GM18499 (cell line): ENCODE data around the gene PGBD1.
"Not testable (repeated sequence)": the region's sequence is repeated elsewhere in the genome, so short reads cannot be mapped to it uniquely, and the experiment has no call there.

Source experiments
- ATAC-seq: cut with Tn5 transposase; IDR thresholded peaks from one replicate; pipeline ENCODE4 v1.9.1; 2021; ENCODE audit warnings: moderate number of reproducible peaks; ENCODE audit not compliant: insufficient read depth, unreplicated experiment

The PGBD1 gene

DNA sequence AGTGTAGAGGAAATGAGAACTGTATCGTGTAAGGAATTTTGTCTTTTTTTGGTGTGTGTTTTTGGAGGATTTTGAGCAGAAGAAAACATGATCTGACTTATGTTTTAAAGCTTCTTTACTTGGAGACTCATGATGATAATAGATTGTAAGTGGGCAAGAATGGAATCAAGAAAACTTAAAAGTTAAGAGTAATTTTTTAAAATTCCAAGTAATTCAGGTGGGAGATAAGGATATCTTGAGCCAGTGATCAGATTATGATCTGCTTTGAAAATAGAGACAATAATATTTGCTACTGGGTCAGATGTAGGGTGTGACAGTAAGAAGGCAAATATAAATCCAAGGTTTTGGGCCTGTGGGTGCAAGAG is 13.7 kb upstream of the PGBD1 start:
- ATAC-seq, result no peak

DNA sequence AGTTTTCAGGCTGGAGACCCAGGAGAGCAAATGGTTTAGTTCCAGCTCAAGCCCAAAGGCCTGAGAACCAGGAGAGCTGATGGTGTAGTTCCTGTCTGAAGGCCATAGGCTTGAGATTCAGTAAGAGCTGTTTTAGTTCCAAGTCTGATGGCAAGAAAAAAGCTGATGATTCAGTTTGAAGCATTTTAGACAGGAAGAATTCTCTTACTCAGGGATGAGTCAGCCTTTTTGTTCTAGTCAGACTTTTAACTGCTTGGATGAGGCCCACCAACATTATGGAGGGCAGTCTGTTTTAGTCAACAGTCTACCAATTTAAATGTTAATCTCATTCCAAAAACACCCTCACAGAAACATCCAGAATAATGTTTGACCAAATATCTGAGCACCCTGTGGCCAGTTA is 11.9 kb upstream of the PGBD1 start:
- no peak for ATAC-seq

DNA sequence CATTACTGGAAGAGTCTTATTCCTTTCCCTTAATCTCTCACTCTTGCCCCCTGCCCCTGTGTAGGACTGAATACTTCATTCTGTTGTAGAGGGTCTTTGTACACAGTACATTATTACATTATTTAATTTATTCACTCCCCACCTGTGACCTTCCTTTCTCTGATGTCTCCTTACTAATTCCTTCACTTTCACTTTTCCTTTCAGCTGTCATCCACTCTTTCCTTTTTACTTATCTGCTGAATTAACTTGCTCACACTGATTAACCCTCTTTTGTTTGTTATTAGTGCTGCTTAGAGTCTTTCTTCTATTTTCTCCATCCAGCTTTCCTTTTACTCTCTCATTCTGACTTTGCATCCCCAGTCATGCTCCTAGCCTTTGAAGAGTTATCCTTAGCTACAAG is 6.5 kb upstream of the PGBD1 start:
- no peak for ATAC-seq

DNA sequence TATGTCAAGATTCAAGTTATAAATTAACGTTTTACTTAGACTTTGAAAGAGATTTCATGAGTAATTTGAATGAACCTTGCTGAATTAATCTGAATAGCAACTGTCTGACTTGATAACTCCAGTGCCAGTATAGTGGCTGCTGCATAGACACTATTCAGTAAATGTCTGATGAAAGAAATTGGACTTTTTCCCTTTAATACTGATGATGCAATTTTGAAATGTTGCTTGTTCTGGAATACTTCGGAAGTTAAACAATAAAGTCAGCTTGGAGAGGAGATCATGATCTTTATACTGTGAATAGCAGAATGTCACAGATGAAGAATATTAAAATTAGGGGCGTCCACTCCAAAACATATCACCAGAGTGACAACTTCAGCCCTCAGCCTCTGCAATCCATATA is 3.6 kb upstream of the PGBD1 start:
- no peak for ATAC-seq

DNA sequence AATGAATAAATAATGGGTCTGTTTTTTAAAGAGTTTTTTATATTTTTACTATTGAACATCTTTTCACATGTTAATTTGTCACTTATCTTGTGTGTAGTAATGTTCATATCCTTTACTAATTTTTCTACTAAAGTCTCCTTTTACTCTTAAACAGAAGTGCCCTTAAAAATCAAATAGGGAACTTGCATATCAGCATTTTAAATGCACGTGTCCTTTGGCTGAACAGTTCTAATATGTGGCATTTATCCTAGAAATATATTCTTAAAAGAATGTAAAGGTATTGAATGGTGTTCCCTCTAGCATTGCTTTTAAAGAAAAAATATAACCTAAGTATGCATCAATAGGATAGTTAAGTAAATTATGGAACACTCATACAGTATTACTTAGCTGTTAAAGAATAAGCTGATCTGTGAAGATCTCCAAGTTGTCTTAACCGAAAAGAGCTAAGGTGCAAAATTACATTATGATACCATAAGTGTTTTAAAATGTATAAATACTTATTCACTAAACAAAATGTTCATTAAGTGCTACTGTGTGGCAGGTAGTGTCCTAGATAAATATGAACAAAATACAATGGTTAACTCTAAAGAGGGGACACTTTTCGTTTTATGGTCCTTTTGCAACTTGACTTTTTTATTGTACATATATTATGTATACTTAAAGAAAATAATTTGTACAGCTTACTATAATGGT is 631 bp upstream of the PGBD1 start:
- ATAC-seq, result no peak

DNA sequence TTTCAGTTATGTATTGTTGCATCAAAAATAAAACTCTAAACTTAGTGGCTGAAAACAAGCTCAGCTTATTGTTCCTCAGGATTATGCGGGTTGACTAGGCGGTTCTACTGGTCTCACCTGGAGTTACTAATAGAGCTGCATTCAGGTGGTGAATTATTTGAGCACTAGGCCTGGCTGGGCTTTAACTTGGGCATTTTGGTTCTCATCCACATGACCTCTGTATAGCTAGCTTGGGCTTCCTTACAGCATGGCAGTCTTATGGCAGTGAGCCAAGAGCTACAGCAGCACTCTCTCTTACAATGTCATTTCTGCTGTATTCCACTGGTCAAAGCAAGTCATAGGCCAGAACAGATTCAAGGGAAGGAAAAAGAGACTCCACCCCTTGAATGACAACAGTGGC is 1.6 kb downstream of the PGBD1 start:
- ATAC-seq, result no peak

DNA sequence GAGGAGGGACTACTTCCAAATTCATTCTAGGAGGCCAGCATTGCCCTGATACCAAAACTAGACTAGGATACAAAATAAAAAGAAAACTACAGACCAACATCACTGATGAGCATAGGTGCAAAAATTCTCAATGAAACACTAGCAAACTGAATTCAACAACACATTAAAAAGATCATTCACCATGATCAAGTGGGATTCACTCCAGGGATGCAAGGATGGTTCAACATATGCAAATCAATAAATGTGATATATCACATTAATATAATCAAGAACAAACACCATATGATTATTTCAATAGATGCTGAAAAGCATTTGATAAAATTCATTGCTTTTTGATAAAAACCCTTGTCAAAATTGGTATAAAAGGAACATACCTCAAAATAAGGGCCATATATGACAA is 10.2 kb downstream of the PGBD1 start:
- ATAC-seq, result no peak

DNA sequence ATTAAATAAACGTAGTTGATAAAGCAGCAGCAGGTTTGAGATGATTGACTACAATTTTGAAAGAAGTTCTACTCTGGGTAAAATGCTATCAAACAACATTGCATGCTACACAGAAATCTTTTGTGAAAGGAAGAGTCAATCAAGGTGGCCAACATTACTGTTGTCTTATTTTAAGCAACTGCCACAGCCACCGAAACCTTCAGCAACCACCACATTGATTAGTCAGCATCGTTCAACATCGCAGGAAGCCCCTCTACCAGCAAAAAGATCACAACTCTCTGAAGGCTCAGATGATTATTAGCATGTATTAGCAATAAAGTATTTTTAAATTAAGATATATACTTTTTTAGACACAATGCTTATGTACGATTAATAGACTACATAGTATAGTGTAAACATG is 14.0 kb downstream of the PGBD1 start:
- no peak for ATAC-seq

DNA sequence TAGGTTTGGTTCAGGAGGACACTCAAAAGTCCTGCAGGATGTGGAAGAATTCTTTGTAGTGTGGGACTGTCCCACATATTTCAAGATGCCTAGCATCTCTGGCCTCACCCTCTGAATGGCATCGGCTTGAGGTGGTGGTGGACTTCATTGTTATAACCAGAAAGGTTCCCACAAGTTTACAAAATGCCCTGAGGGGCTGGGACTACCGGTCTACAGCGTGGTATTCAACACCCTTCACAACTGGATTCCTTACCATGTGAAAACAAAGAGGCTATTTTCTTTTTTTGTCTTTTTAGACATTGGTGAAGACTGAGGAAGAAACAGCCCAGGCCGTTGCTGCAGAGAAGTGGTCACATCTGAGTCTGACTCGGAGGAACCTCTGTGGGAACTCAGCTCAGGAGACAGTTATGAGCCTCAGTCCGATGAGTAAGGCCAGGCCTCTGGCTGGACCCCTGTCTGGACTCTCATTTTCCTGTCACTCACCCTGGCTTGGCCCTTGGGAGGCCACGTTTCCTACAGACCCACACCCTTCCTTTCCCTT is 15.2 kb downstream of the PGBD1 start:
- ATAC-seq, result no peak

DNA sequence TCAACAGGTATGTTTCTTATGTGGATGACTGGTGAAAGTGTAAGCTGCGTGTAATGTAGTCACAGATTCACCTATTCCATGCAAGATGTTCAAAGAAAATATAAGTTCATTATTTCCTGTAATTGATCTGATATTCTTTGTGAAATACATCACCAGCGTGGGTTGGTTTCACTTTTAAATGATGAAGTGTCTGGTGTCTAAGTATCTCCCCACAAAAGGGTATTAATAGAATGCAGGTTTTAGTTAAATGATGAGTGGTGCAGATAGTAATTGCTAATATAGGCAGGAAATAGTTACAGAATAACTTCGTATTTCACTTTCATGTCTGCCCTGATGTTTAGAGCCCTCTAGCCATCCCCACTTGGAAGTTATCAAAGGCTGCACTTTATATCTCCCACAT is 22.2 kb downstream of the PGBD1 start:
- ATAC-seq, result peak; percentile 75

DNA sequence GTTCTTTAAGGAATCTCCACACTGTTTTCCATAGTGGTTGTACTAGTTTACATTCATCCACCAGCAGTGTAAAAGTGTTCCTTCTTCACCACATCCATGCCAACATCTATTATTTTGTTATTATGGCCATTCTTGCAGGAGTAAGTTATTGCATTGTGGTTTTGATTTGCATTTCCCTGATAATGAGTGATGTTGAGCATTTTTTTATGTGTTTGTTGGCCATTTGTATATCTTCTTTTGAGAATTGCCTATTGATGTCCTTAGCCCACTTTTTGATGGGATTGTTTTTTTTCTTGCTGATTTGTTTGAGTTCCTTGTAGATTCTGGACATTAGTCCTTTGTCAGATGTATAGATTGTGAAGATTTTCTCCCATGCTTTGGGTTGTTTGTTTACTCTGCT is 25.0 kb downstream of the PGBD1 start:
- ATAC-seq, result not testable (repeated sequence)

DNA sequence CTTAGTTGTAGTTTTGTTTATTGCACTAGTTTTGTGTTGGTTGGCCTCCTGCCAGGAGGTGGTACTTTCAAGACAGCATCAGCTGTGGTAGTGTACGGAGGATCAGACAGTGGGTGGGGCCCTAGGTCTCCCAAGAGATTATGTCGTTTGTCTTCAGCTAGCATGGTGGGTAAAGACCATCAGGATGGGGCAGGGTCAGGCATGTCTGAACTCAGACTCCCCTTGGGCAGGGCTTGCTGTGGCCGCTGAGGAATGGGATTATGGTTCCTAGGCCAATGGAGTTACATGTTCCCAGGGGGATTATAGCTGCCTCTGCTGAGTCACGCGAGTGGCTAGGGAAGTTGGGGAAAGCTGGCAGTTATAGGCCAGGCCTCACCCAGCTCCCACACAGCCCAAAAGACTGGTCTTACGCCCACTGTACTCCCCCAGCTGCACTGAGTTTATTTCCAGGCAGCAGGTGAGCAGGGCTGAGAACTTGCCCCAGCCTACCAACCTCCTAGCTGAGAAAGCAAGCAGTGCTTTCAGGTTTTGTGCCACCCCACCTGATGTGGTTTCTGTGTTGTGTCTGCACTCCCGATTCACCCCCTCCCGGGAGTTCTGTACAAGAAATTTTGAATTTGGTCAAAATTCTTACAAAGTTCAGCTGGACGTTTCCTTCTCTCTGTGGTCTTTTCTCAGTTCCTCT is 29.9 kb downstream of the PGBD1 start:
- ATAC-seq, result no peak

DNA sequence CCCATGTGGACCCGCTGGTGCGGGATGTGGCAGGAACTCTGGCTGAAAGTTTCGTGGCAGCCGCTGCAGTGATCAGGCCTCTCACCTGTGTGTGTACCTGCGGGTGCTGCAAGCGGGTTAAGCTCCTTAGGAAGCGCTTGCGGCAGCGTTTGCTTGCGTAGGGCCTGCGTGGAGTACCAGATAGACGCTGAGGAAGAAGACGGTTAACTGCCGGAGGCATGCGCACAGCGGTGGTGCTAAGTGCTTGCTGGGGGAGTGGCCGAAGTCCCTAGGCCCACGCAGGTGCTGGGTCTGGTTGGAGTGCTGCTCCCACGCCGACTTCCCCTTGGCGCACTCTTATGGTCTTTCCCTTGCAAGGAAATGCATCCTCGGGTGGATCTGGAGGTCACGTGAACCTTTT is 31.6 kb downstream of the PGBD1 start:
- no peak for ATAC-seq

DNA sequence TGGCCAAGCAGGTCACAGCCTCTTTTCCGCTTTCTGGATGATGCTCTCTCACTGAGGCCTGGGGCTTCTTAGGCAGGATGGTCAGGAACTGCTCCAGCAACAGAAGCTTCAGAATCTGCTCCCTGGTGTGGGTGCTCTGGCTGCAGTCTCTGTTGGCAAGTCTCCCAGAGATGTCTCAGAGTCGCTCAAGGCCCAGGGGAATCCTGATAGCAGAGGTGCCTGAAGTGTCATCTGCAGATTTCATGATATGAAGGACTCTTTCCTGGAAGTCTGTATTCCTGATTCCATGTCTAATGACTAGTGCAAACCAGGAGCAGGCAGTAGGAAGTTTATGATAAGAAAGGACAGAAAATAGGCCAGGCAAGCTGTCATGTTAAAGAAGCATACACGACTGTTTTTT is 34.3 kb downstream of the PGBD1 start:
- no peak for ATAC-seq

DNA sequence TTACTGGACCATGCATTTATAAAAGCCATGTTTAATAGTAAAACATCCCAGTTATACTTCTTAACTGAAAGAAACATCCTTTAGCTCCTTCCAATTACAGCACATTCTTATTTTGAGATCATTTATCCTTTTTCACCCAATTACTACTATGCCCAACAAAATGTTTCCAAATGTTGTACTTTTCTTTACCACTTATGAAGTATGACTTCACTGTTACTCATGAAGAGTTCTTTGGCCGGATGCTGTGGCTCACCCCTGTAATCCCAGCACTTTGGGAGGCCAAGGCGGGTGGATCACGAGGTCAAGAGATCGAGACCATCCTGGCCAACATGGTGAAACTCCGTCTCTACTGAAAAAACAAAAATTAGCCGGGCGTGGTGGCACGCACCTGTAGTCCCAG is 36.5 kb downstream of the PGBD1 start:
- ATAC-seq, result not testable (repeated sequence)

DNA sequence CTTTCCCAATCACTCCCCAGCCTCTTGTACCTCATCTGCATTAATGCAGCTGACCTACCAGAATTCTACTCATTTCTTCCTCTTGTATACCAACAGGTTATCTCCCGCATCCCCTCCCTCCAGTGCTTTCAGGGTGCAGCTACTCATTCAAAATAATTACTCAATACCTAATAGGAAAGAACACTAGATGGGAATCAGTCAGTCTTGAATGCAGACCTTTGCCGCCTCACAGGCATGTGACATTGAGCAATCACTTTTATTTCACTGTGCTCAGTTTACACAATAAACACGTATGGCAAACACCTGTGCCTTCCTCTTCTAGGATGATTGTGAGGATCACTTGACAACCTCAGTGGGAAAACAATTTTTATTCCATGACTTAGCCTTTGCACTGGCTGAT is 41.3 kb downstream of the PGBD1 start:
- no peak for ATAC-seq

DNA sequence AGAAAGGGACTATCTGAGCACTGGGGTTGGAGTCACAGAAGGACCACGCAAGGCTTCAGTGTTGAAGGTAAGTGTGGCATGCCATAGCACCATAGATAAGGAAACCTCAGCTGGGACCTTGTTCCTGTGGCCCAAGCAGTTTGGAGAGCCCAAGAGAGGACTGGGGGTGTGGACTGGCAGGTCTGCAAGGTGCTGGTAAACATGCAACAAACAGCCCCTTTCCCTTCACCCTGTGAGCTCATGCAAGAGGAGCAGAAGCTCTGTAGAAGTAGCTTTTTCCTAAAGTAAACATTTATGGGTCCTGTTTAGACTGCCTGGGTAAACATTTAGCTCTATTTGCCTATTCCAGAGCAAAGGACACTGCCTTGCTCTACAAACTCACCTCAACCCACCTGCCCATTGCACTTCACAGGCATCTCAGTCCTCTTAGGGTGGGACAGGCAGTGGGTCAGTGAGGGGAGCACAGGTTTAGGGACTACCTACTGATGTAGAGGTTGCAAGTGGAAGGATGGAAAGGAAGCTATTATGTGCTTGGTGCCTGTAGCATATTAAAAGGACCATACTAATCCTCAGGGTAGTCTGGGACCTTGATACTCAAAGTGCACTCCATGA is 42.5 kb downstream of the PGBD1 start:
- ATAC-seq, result no peak

DNA sequence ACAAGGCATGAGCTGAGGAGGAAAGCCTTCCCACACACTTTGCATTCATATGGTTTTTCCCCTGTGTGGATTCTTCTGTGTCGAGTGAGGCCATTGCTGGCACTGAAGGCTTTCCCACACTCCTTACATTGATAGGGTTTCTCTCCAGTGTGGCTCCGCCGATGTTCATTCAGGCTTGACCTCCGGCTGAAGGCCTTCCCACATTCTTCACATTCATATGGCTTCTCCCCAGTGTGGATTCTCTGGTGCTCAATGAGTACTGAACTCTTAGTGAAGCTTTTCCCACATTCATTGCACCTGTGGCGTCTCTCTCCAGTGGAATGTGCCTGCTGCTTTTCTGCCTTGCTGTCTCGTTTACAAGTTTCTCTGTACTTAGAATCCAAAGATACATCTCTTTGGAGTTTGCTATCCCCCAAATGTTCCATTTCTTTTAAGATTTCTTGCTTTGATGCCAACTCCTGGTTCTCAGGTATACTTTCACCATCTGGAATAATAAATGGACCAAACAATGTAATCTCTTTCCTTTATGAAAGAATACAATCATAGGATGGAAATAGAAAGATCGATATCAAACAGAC is 45.1 kb downstream of the PGBD1 start:
- no peak for ATAC-seq

DNA sequence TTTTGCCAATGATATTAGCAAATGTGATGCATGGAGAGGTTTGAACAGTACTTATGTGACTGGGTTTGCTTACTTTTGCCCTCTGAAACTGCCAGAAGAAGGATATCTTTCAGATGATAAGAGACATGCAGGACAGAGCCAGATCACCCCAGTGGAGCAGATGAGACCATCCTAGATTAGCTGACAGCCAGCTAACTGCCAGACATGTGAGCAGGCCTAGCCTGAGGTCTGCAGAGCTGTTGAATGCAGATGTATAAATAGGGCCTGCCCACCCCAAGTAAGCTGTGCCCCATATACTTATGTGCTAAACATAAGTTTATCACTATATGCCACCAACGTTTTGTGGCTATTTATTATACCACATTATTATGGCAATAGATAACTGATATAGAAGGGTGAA is 48.7 kb downstream of the PGBD1 start:
- no peak for ATAC-seq

DNA sequence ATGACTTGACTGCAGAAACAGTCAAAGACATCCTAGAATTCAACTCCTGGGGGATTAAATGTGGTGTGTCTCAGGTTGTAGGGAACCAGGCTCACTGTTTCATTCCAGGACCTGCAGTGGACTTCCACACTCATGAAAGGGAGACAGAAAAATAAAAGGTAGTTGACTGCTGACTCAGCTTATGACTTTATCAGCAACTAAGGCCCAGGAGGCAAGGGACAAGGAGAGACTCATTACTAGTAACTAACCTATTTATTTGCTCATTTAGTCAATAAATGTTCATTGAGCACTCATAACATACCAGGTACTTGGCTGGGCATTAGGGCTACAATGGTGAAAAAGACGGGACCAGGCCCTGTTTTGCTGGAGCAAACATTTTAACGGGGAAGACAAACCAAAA is 51.7 kb downstream of the PGBD1 start:
- ATAC-seq, result no peak

DNA sequence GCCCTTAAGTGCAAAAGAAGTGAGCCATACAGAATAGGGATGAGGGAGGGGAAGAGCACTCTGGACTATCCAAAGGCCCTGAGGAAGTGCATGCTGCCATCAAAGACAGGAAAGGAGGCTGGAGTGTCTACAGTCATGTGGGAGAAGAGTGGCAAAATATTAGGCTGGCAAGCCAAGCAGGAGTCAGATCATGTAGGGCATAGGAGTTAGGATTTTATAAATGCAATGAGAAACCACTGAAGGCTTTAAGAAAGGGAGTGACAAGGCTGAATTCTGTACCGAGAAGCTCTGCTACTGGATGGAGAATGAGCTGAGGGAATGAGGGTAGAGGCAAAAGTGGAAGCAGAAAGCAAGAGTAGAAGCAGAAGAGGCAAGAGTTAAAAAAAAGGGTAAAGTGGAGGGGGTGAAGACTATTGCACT is 52.2 kb downstream of the PGBD1 start:
- ATAC-seq, result no peak
